Endothelial cell of umbilical vein (primary cell): ENCODE results near the gene SLC7A10. TPM values are rescaled to one million over a fixed set of nuclear protein-coding genes. Genes with fewer than 3 reads are reported as not detected.

ENCODE experiments used
- BruUV-seq: library from RNA; stranded (reverse); fragments of 400-500 nt; replicated peaks from 2 replicates; lab custom pipeline; 2021; lab: Mats Ljungman, UMichigan
- CTCF ChIA-PET: fragments of 300-600, 350-600 bp; sonication (Branson Sonifier 250); formaldehyde crosslinking; loops from one replicate; lab custom pipeline; 2021; ENCODE audit warnings: antibody characterized with exemption, inconsistent platforms; lab: Charles Lee
- POLR2A ChIA-PET: fragments of 300-600, 350-600 bp; sonication (Branson Sonifier 250); formaldehyde crosslinking; loops from one replicate; lab custom pipeline; 2021; ENCODE audit warnings: antibody characterized with exemption, inconsistent platforms; lab: Charles Lee
- DNase-seq: peaks from one replicate; pipeline ENCODE4 v3.0.0-alpha.2; 2011; ENCODE audit warnings: low read depth, low spot score
- FAIRE-seq: peaks from 2 replicates; lab custom pipeline; 2011; peaks lifted over from hg19 to GRCh38; lab: Jason Lieb, UNC
- H2AFZ ChIP-seq: 2 replicates; pipeline ENCODE4 v1.6.0; 2012; ENCODE audit warnings: low read depth, low read length, control low read depth, inconsistent platforms
- H3K27ac ChIP-seq: 2 replicates; pipeline ENCODE4 v1.5.1; 2011; ENCODE audit warnings: low read depth, mild to moderate bottlenecking, control low read depth, low read length, moderate library complexity; ENCODE audit not compliant: insufficient read depth
- H3K27me3 ChIP-seq, 2 experiments: 2 replicates each; pipeline versions ENCODE4 v1.6.0 to v1.6.1; 2011; ENCODE audit warnings: low read length in 2 of 2, mixed read lengths in 1 of 2; ENCODE audit not compliant: control insufficient read depth in 2 of 2, insufficient read depth in 2 of 2
- H3K36me3 ChIP-seq, 2 experiments: 2 replicates in 1 of 2; 3 replicates in 1 of 2; pipeline ENCODE4 v1.5.1; 2011; ENCODE audit warnings: low read length in 2 of 2, mild to moderate bottlenecking in 1 of 2, moderate library complexity in 1 of 2; ENCODE audit not compliant: control insufficient read depth in 2 of 2, insufficient read depth in 2 of 2; ENCODE audit errors: extremely low read depth in 1 of 2
- H3K4me1 ChIP-seq: 3 replicates; pipeline ENCODE4 v1.5.1; 2011; ENCODE audit warnings: mild to moderate bottlenecking, low read length; ENCODE audit not compliant: control insufficient read depth, insufficient read depth; ENCODE audit errors: extremely low read depth
- H3K4me2 ChIP-seq: 2 replicates; pipeline ENCODE4 v1.6.1; 2011; ENCODE audit warnings: low read length, control low read depth, mixed read lengths; ENCODE audit not compliant: insufficient read depth
- H3K4me3 ChIP-seq, 3 experiments: fragments of 200-600 bp in 1 of 3; sonication (generic), shearing (Covaris generic) in 1 of 3; replicated peaks in 1 of 3; 2 replicates each; pipeline ENCODE4 v1.5.1; 2011 to 2016; ENCODE audit warnings: control low read depth in 3 of 3, low read length in 3 of 3, mild to moderate bottlenecking in 2 of 3, inconsistent platforms in 1 of 3, low read depth in 1 of 3, moderate library complexity in 1 of 3; ENCODE audit not compliant: insufficient read depth in 1 of 3
- H3K79me2 ChIP-seq: 2 replicates; pipeline ENCODE4 v1.6.0; 2012; ENCODE audit warnings: low read length, inconsistent platforms; ENCODE audit not compliant: control insufficient read depth, insufficient read depth
- H3K9ac ChIP-seq: replicated peaks from 2 replicates; pipeline ENCODE3; 2011; ENCODE audit warnings: low read length, control low read depth; ENCODE audit not compliant: insufficient read depth; ENCODE audit errors: extremely low read depth
- H3K9me1 ChIP-seq: replicated peaks from 3 replicates; pipeline ENCODE4 v1.6.0; 2011; ENCODE audit warnings: mild to moderate bottlenecking, low read length; ENCODE audit not compliant: control insufficient read depth, insufficient read depth; ENCODE audit errors: extremely low read depth
- H3K9me3 ChIP-seq: replicated peaks from 2 replicates; pipeline ENCODE4 v1.5.1; 2012; ENCODE audit warnings: low read length, inconsistent platforms; ENCODE audit not compliant: control insufficient read depth, insufficient read depth
- H4K20me1 ChIP-seq: replicated peaks from 2 replicates; pipeline ENCODE3; 2011; ENCODE audit warnings: mild to moderate bottlenecking, low read length; ENCODE audit not compliant: control insufficient read depth, insufficient read depth; ENCODE audit errors: extremely low read depth
- EZH2 ChIP-seq: IDR thresholded peaks from 2 replicates; pipeline ENCODE4 v1.6.1; 2012; ENCODE audit warnings: borderline replicate concordance, low read depth, mild to moderate bottlenecking, moderate library complexity, low read length, inconsistent platforms; ENCODE audit not compliant: severe bottlenecking
- FOS ChIP-seq: IDR thresholded peaks from 2 replicates; pipeline ENCODE4 v1.6.1; 2011; ENCODE audit warnings: mild to moderate bottlenecking, low read length, moderate library complexity, borderline replicate concordance; ENCODE audit not compliant: insufficient read depth
- GATA2 ChIP-seq: IDR thresholded peaks from 2 replicates; pipeline ENCODE4 v1.7.0; 2011; ENCODE audit warnings: low read depth, mild to moderate bottlenecking, moderate library complexity, mixed read lengths, low read length; ENCODE audit not compliant: insufficient read length, insufficient read depth
- JUN ChIP-seq: IDR thresholded peaks from 2 replicates; pipeline ENCODE4 v1.6.1; 2011; ENCODE audit warnings: borderline replicate concordance, low read depth; ENCODE audit not compliant: insufficient read length, insufficient read depth
- MAX ChIP-seq: IDR thresholded peaks from 2 replicates; pipeline ENCODE4 v1.6.1; 2011; ENCODE audit not compliant: insufficient read depth, insufficient read length
- MYC ChIP-seq: IDR thresholded peaks from one replicate; pipeline ENCODE4 v1.6.1; 2011; ENCODE audit warnings: mild to moderate bottlenecking, low read depth, low read length
- POLR2A ChIP-seq: IDR thresholded peaks from 2 replicates; pipeline ENCODE4 v1.6.1; 2012; ENCODE audit warnings: low read depth, mild to moderate bottlenecking, control low read depth, low read length
- POLR2AphosphoS5 ChIP-seq: IDR thresholded peaks from 2 replicates; pipeline ENCODE4 v1.6.1; 2012; ENCODE audit warnings: low read depth, mild to moderate bottlenecking, control low read depth, low read length, moderate library complexity; ENCODE audit not compliant: insufficient read depth
- dilution Hi-C: fragments of 300-500 bp; cut with MboI; formaldehyde crosslinking; loops from one replicate; pipeline ENCODE4 v1.15.0; 2019; ENCODE audit warnings: low sequenced_read_pairs; ENCODE audit not compliant: extremely low pct_ligation_motif_present
- intact Hi-C: fragments of 100-400 bp; cut with micrococcal nuclease; formaldehyde crosslinking; loops from one replicate; pipeline ENCODE4 v1.10.0; 2022
- polyA plus RNA-seq, 4 experiments: library from polyadenylated mRNA; depleted of rRNA in 3 of 4; stranded (reverse) in 3 of 4; unstranded in 1 of 4; fragments of >200 nt; gene quantifications; 2 replicates each; pipeline versions ENCODE4 v1.2.1 to v1.2.3, GENCODE V29; 2011 to 2012; ENCODE audit warnings: missing spikeins in 1 of 4
- total RNA-seq: library from RNA; stranded (reverse); gene quantifications from 2 replicates; pipeline ENCODE4 v1.2.3, GENCODE V29; 2021
- TF ChIP-seq, protein P1 (sequence below), 2 donors: IDR thresholded peaks; 1 replicate in 1 of 2; 2 replicates in 1 of 2; pipeline ENCODE4 v1.5.1; 2011; ENCODE audit warnings: low read length in 2 of 2, mild to moderate bottlenecking in 2 of 2, moderate library complexity in 2 of 2, control low read depth in 1 of 2, inconsistent platforms in 1 of 2, low read depth in 1 of 2; ENCODE audit not compliant: insufficient read depth in 1 of 2; ENCODE audit errors: extremely low read depth in 1 of 2

The SLC7A10 gene
- total and polyA plus RNA-seq, 2 donors (not counting 3 experiments of a cell fraction or from before 2014, with no cell fraction given): not detected

DNA sequence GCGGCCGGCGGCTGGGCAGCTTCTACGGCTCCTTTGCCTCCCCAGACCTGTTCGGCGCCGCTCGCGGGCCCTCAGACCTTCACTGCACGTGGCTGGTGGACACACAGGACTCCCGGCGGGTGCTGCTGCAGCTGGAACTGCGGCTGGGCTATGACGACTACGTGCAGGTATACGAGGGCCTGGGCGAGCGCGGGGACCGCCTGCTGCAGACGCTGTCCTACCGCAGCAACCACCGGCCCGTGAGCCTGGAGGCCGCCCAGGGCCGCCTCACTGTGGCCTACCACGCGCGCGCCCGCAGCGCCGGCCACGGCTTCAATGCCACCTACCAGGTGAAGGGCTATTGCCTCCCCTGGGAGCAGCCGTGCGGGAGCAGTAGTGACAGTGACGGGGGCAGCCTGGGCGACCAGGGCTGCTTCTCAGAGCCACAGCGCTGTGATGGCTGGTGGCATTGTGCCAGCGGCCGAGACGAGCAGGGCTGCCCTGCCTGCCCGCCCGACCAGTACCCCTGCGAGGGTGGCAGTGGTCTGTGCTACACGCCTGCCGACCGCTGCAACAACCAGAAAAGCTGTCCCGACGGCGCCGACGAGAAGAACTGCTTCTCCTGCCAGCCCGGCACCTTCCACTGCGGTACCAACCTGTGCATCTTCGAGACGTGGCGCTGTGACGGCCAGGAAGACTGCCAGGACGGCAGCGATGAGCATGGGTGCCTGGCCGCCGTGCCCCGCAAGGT lies 20.0 kb downstream of the SLC7A10 start:
- ChIA-PET POLR2A (no interaction called here), CTCF (no interaction called here)
- Histone ChIP-seq H4K20me1 (no peaks in the 10 kb centered on the region), H3K36me3 (peaks cover 0 to 5% of the 10 kb centered on the region in 2 experiments), H2AFZ (no peak overlapping the region), H3K27me3 (no peaks in the 10 kb centered on the region), H3K9me1 (no peaks in the 10 kb centered on the region), H3K4me3 (no peak overlapping the region), H3K4me2 (no peak overlapping the region), H3K79me2 (no peaks in the 10 kb centered on the region), H3K27ac (no peak overlapping the region), H3K4me1 (no peaks in the 10 kb centered on the region), H3K9ac (no peak overlapping the region), H3K9me3 (no peaks in the 10 kb centered on the region)
- DNase-seq (no peak), FAIRE-seq (no peak)
- BruUV-seq: no TSS peak
- intact Hi-C loops (no loop called here), dilution Hi-C loops (no loop called here)
- TF ChIP-seq JUN (no peak), EZH2 (no peak), GATA2 (no peak), FOS (no peak), MYC (no peak), MAX (no peak), POLR2A (no peak), POLR2AphosphoS5 (no peak)
- TF ChIP-seq, protein P1, sequence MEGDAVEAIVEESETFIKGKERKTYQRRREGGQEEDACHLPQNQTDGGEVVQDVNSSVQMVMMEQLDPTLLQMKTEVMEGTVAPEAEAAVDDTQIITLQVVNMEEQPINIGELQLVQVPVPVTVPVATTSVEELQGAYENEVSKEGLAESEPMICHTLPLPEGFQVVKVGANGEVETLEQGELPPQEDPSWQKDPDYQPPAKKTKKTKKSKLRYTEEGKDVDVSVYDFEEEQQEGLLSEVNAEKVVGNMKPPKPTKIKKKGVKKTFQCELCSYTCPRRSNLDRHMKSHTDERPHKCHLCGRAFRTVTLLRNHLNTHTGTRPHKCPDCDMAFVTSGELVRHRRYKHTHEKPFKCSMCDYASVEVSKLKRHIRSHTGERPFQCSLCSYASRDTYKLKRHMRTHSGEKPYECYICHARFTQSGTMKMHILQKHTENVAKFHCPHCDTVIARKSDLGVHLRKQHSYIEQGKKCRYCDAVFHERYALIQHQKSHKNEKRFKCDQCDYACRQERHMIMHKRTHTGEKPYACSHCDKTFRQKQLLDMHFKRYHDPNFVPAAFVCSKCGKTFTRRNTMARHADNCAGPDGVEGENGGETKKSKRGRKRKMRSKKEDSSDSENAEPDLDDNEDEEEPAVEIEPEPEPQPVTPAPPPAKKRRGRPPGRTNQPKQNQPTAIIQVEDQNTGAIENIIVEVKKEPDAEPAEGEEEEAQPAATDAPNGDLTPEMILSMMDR (IDR thresholded peaks at IDR 0.05; ENCODE audit: extremely low read depth in 1 of 2, insufficient read depth in 1 of 2, low read depth in 1 of 2, low read length in 2 of 2): no peak
